HFF-Myc (cell line): ENCODE measurements around the gene PLK3.

Source experiments
- DNase-seq: peaks from one replicate; pipeline ENCODE4 v3.0.0-alpha.2; 2011; ENCODE audit warnings: low read depth; ENCODE audit errors: extremely low read depth
- H3K4me3 ChIP-seq: replicated peaks from 2 replicates; pipeline ENCODE4 v1.5.1; 2011; ENCODE audit warnings: low read depth, mild to moderate bottlenecking, control low read depth, low read length
- TF ChIP-seq, protein P1 (sequence below): IDR thresholded peaks from 2 replicates; pipeline ENCODE4 v1.5.1; 2012; ENCODE audit warnings: mild to moderate bottlenecking, low read depth, low read length, control low read depth; ENCODE audit errors: missing control alignments

The PLK3 gene

DNA sequence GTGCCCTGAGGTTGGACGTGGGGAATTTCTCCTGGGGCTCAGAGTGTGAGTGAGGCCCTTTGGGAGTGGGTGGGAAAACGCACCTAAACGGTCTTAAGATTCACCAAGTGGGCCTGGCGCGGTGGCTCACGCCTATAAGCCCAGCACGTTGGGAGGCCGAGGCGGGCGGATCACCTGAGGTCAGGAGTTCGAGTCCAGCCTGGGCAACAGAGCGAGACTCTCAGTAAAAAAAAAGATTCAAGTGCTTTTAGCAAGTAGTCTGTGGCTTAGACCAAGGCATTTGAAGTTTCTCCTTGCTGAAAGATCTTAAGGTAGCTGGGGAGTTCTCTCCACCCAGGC is 23.5 kb upstream of the PLK3 start:
- DNase-seq = no peak
- peak overlapping the region; percentile 100 for H3K4me3 ChIP-seq
- TF ChIP-seq, protein P1, sequence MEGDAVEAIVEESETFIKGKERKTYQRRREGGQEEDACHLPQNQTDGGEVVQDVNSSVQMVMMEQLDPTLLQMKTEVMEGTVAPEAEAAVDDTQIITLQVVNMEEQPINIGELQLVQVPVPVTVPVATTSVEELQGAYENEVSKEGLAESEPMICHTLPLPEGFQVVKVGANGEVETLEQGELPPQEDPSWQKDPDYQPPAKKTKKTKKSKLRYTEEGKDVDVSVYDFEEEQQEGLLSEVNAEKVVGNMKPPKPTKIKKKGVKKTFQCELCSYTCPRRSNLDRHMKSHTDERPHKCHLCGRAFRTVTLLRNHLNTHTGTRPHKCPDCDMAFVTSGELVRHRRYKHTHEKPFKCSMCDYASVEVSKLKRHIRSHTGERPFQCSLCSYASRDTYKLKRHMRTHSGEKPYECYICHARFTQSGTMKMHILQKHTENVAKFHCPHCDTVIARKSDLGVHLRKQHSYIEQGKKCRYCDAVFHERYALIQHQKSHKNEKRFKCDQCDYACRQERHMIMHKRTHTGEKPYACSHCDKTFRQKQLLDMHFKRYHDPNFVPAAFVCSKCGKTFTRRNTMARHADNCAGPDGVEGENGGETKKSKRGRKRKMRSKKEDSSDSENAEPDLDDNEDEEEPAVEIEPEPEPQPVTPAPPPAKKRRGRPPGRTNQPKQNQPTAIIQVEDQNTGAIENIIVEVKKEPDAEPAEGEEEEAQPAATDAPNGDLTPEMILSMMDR = no peak

DNA sequence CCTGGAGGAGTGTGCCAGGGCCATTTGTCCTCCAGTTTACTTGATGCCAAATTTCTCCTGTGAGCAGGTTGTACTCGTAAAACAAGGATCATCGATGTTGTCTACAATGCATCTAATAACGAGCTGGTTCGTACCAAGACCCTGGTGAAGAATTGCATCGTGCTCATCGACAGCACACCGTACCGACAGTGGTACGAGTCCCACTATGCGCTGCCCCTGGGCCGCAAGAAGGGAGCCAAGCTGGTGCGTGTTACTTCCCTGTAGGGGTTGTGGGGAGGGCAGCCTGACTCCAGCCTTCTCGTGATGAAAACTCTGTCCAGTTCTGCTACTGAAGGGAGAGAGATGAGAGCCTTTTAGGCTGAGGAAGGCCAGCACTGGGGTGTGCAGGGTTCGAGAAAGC is 22.6 kb upstream of the PLK3 start:
- TF ChIP-seq, protein P1 = no peak
- H3K4me3 ChIP-seq = peak overlapping the region; percentile 100
- DNase-seq = no peak

DNA sequence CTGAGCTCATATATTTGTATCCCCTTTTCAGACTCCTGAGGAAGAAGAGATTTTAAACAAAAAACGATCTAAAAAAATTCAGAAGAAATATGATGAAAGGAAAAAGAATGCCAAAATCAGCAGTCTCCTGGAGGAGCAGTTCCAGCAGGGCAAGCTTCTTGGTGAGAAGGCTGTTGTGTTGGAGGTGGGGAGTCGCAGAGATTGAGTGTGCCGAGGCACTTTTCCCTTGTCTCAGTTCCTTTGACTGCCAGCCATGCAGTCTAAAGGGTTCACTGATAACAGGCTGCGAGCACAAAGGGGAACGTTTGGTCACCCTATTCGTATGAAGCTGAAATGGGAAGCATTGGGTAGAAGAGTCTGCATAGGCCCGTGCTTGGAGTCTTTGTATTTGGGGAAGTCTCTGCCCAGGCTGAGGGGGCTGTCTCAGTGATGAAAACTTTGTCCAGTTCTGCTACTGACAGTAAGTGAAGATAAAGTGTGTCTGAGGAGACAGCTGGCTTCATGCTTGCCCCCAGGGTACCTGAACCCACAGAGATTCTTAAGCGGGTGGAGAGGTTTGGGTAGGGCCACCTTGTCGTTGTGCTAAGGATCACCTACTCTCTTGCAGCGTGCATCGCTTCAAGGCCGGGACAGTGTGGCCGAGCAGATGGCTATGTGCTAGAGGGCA is 22.1 kb upstream of the PLK3 start:
- peak overlapping the region; percentile 100 for H3K4me3 ChIP-seq
- TF ChIP-seq, protein P1 = no peak
- no peak for DNase-seq

DNA sequence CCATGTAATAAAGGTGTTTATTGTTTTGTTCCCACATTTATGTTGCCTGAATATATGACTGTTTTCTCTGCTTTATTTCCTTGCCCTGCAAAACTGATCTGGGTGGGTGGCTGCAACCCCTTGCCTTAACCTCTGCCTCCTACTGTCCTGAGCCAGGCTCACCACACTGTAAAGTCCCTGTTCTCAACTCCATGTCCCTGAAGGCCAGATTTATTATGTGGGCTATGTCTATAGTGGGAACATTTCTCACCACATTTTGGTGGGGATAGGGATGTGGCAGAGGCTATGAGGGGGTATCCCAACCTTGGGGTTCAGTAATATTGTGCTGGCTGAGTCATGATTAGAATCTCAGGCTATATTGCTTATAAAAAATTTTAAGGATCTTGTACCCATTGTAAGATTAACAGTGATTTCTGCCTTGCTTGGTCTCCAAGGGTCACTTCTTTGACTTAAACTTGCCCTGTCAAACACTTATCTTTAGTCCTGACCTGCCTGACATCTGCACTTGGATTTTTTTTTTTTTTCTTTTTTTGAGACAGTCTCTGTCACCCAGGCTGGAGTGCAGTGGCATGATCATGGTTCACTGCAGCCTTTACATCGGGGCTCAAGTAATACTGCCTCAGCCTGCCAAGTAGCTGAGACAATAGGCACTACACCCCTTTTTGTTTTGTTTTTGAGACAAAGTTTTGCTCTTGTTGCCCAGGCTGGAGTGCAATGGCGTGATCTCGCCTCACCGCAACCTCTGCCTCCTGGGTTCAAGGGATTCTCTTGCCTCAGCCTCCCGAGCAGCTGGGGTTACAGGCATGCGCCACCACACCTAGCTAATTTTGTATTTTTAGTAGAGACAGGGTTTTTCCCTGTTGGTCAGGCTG is 21.2 kb upstream of the PLK3 start:
- TF ChIP-seq, protein P1 = no peak
- peak overlapping the region; percentile 100 for H3K4me3 ChIP-seq
- DNase-seq = no peak

DNA sequence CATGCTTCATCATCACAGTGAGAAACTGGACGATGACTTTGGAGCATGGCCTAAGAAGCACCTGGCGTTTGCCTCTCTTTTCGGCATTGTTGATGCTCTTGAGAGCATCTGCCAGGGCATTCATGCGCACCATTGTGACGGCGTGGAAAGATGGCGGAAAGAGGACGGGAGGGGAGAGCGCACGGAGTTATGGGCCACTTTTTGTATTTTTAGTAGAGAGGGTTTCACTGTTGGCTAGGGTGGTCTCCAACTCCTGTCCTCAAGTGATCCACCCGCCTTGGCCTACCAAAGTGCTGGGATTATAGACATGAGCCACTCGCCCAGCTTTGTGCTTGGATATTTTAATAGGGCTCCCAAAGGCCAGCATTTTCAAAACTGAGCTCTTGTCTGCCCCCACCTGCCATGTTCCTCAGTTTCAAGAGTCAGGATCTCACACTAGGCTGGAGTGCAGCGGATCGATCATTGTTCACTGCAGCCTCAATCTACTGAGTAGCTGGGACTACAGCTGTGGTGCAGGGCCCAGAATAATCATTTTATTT is 19.5 kb upstream of the PLK3 start:
- DNase-seq = no peak
- TF ChIP-seq, protein P1 = no peak
- no peak overlapping the region for H3K4me3 ChIP-seq

DNA sequence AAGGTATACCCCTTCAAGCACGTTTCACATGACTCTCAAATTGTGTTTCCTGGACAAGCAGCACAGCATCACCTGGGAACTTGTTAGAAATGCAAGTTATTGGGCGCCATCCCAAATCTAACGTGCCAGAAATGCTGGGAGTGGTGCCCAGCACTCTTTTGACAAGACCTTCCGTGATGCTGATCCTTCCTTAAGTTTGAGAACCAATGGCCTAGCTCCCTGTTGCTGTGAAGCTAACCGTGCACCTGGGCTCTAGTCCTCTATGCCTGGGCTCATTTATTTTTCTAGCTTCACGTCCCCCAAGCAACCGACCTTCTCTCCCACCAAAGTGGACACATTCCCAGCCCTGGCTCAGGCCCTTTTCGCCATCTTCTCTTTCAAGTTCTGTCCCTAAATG is 16.5 kb upstream of the PLK3 start:
- H3K4me3 ChIP-seq = peak overlapping the region; percentile 15
- DNase-seq = no peak
- TF ChIP-seq, protein P1 = no peak
